Ishikawa (cell line): ENCODE results near the gene GTF2H4.

Source experiments
- CEBPB ChIP-seq: IDR thresholded peaks from 2 replicates; pipeline ENCODE4 v1.6.1; 2012
- CREB1 ChIP-seq: IDR thresholded peaks from 2 replicates; pipeline ENCODE4 v1.6.1; 2012; ENCODE audit warnings: low read depth
- EGR1 ChIP-seq: IDR thresholded peaks from 2 replicates; pipeline ENCODE4 v1.6.1; 2012
- EP300 ChIP-seq: IDR thresholded peaks from 2 replicates; pipeline ENCODE4 v1.6.1; 2012; ENCODE audit warnings: borderline replicate concordance
- FOXM1 ChIP-seq: IDR thresholded peaks from 2 replicates; pipeline ENCODE4 v1.6.1; 2012; ENCODE audit warnings: low read depth, borderline replicate concordance
- MAX ChIP-seq: IDR thresholded peaks from 2 replicates; pipeline ENCODE4 v1.6.1; 2012
- NFIC ChIP-seq: IDR thresholded peaks from 2 replicates; pipeline ENCODE4 v1.6.1; 2012
- RAD21 ChIP-seq: IDR thresholded peaks from 2 replicates; pipeline ENCODE4 v1.6.1; 2012; ENCODE audit warnings: low read depth
- REST ChIP-seq: IDR thresholded peaks from 2 replicates; pipeline ENCODE4 v1.6.1; 2012; ENCODE audit warnings: low read depth, mild to moderate bottlenecking
- TAF1 ChIP-seq: IDR thresholded peaks from 2 replicates; pipeline ENCODE4 v1.6.1; 2012; ENCODE audit warnings: low read depth, mild to moderate bottlenecking
- TCF12 ChIP-seq: IDR thresholded peaks from 2 replicates; pipeline ENCODE4 v1.6.1; 2012; ENCODE audit warnings: low read depth
- TEAD4 ChIP-seq: IDR thresholded peaks from 2 replicates; pipeline ENCODE4 v1.6.1; 2012
- USF1 ChIP-seq: IDR thresholded peaks from 2 replicates; pipeline ENCODE4 v1.6.1; 2012
- YY1 ChIP-seq: IDR thresholded peaks from 2 replicates; pipeline ENCODE4 v1.6.1; 2012; ENCODE audit warnings: low read depth
- ZBTB7A ChIP-seq: IDR thresholded peaks from 2 replicates; pipeline ENCODE4 v1.6.1; 2012; ENCODE audit warnings: low read depth

The GTF2H4 gene

GRCh38 chr6:30864325-30864724, 43.7 kb upstream of the GTF2H4 start:
- no peak for TF ChIP-seq CREB1
- no peak for TF ChIP-seq USF1
- no peak for TF ChIP-seq TAF1
- TF ChIP-seq TCF12, result no peak
- no peak for TF ChIP-seq RAD21
- TF ChIP-seq CEBPB, result no peak
- TF ChIP-seq TEAD4, result no peak
- no peak for TF ChIP-seq REST
- no peak for TF ChIP-seq EGR1
- no peak for TF ChIP-seq EP300
- TF ChIP-seq MAX, result no peak
- TF ChIP-seq FOXM1, result no peak

- TF ChIP-seq RAD21, result no peak
- no peak for TF ChIP-seq MAX
- no peak for TF ChIP-seq YY1
- no peak for TF ChIP-seq TEAD4
- TF ChIP-seq TAF1, result no peak
- TF ChIP-seq USF1, result no peak
- no peak for TF ChIP-seq NFIC
- TF ChIP-seq FOXM1, result no peak
- TF ChIP-seq EGR1, result no peak
- no peak for TF ChIP-seq EP300
- no peak for TF ChIP-seq CEBPB
- TF ChIP-seq REST, result no peak
- no peak for TF ChIP-seq CREB1
Measured at GRCh38 chr6:30870546-30870945, 37.5 kb upstream of the GTF2H4 start.

GRCh38 chr6:30871592-30872183, 36.3 kb upstream of the GTF2H4 start:
- TF ChIP-seq REST (no peak), ZBTB7A (no peak), EP300 (no peak), TAF1 (no peak)

- no peak for TF ChIP-seq ZBTB7A
Measured at GRCh38 chr6:30873137-30873640, 34.8 kb upstream of the GTF2H4 start.

- TF ChIP-seq YY1 (no peak), USF1 (no peak), EP300 (no peak)
Measured at GRCh38 chr6:30875244-30876038, 32.6 kb upstream of the GTF2H4 start.
